Measurements from ENCODE around the gene PDXP.

GRCh38 chr22:37696657-37697537 is 38.4 kb downstream of the PDXP start, which contains the start of gene TRIOBP:
- TF ChIP-seq TAF1 (conservative IDR thresholded peaks at IDR 0.05) (no peak), CTCF (IDR thresholded peaks at IDR 0.05; ENCODE audit: low read depth, low read length, missing input control) (peak; percentile 31), FOXA1 (IDR thresholded peaks at IDR 0.05) (no peak), RAD21 (IDR thresholded peaks at IDR 0.05) (peak; percentile 22 to 67), ATF3 (IDR thresholded peaks at IDR 0.05) (no peak), REST (IDR thresholded peaks at IDR 0.05) (no peak), RXRA (IDR thresholded peaks at IDR 0.05) (no peak), SP1 (IDR thresholded peaks at IDR 0.05) (peak; percentile 39), EGR1 (IDR thresholded peaks at IDR 0.05; ENCODE audit: low read depth in 2 of 2) (no peak), ZBTB33 (IDR thresholded peaks at IDR 0.05) (no peak), NR2F2 (IDR thresholded peaks at IDR 0.05) (peak; percentile 57), JUND (IDR thresholded peaks at IDR 0.05) (no peak), YY1 (IDR thresholded peaks at IDR 0.05) (no peak), GABPA (IDR thresholded peaks at IDR 0.05 in 1 of 2, conservative IDR thresholded peaks at IDR 0.05 in 1 of 2) (no peak)

Measured in liver (tissue), 3 donors.